ENCODE measurements around the gene ALKBH2. TPM values are rescaled to one million over a fixed set of nuclear protein-coding genes. Genes with fewer than 3 reads are reported as not detected.

ALKBH2 gene
- total RNA-seq = 15.5 TPM
- 25.9 TPM for polyA plus RNA-seq
- long read RNA-seq, donor 1, partial matches to known transcripts = 0 of 1 reads
- long read RNA-seq, donor 1, other reads (novel, unspliced or antisense) = 0 of 1 reads
- long read RNA-seq, donor 2 = 0 reads
- long read RNA-seq, donor 3, partial matches to known transcripts = 0 of 6 reads
- long read RNA-seq, donor 3, other reads (novel, unspliced or antisense) = 0 of 6 reads
- long read RNA-seq, donor 4, partial matches to known transcripts = 0 of 4 reads
- long read RNA-seq, donor 4, other reads (novel, unspliced or antisense) = 0 of 4 reads
- long read RNA-seq, donor 5, partial matches to known transcripts = 11 of 18 reads
- long read RNA-seq, donor 5, other reads (novel, unspliced or antisense) = 0 of 18 reads
- long read RNA-seq, donor 6, partial matches to known transcripts = 0 of 10 reads
- long read RNA-seq, donor 6, other reads (novel, unspliced or antisense) = 0 of 10 reads
- long read RNA-seq, donor 7, partial matches to known transcripts = 0 of 6 reads
- long read RNA-seq, donor 7, other reads (novel, unspliced or antisense) = 0 of 6 reads
- long read RNA-seq, donor 8, partial matches to known transcripts = 0 of 3 reads
- long read RNA-seq, donor 8, other reads (novel, unspliced or antisense) = 0 of 3 reads
- long read RNA-seq, donor 9, transcript ALKBH2-202 (4 exons, 1,159 nt) = major isoform, 5 of 6 reads
- long read RNA-seq, donor 9, partial matches to known transcripts = 0 of 6 reads
- long read RNA-seq, donor 9, other reads (novel, unspliced or antisense) = 0 of 6 reads
- long read RNA-seq, donor 10, partial matches to known transcripts = 0 of 1 reads
- long read RNA-seq, donor 10, other reads (novel, unspliced or antisense) = 0 of 1 reads

- 6% methylated on average over 45 of the region's 45 CpGs for whole genome bisulfite sequencing
- H3K9me3 ChIP-seq (ENCODE audit: control insufficient read depth in 2 of 2, insufficient read depth in 1 of 2, low read length in 1 of 2) = peaks cover 0 to 3% of the 10 kb centered on the region in 2 donors
Observed at GRCh38 chr12:109093022-109093918, at the start of gene ALKBH2. Gene ALKBH2, minus strand, starts transcription at chr12:109093472. Its CDS starts 686 bp downstream, at chr12:109092786.

GRCh38 chr12:109140560-109140959, 47.3 kb upstream of the ALKBH2 start:
- DNase-seq (ENCODE audit: low read depth in 6 of 9, low spot score in 9 of 9) = no peak
- no peaks in the 10 kb centered on the region for H3K27me3 ChIP-seq (ENCODE audit: control insufficient read depth in 2 of 2, insufficient read depth in 1 of 2, low read length in 1 of 2)
- no peak overlapping the region for H3K27ac ChIP-seq (ENCODE audit: low read depth in 1 of 2, low read length in 1 of 2)
- H3K4me1 ChIP-seq (ENCODE audit: control insufficient read depth in 2 of 2, insufficient read depth in 2 of 2, low read length in 2 of 2) = no peaks in the 10 kb centered on the region
- no peaks in the 10 kb centered on the region for H3K9me3 ChIP-seq (ENCODE audit: control insufficient read depth in 2 of 2, insufficient read depth in 1 of 2, low read length in 1 of 2)
- no peaks in the 10 kb centered on the region for H3K36me3 ChIP-seq (ENCODE audit: control insufficient read depth in 2 of 2, insufficient read depth in 2 of 2, low read length in 1 of 2)
- H3K4me3 ChIP-seq (ENCODE audit: low read length in 2 of 2) = no peak overlapping the region
- 98% methylated on average over 4 of the region's 4 CpGs for WGBS

More at GRCh38 chr12:109093022-109093918, at the start of gene ALKBH2:
- peak within 1 kb of the TSS; percentile 38 to 53 for H3K4me3 ChIP-seq (ENCODE audit: low read length in 2 of 2)
- DNase-seq (ENCODE audit: low read depth in 6 of 9, low spot score in 9 of 9) = peak; percentile 80 to 97 (median 90)
- H3K27me3 ChIP-seq (ENCODE audit: control insufficient read depth in 2 of 2, insufficient read depth in 1 of 2, low read length in 1 of 2) = no peaks in the 10 kb centered on the region
- peaks cover 17 to 30% of the 10 kb centered on the region in 2 donors for H3K4me1 ChIP-seq (ENCODE audit: control insufficient read depth in 2 of 2, insufficient read depth in 2 of 2, low read length in 2 of 2)
- peaks cover 3 to 17% of the 10 kb centered on the region in 2 donors for H3K36me3 ChIP-seq (ENCODE audit: control insufficient read depth in 2 of 2, insufficient read depth in 2 of 2, low read length in 1 of 2)
- H3K27ac ChIP-seq (ENCODE audit: low read depth in 1 of 2, low read length in 1 of 2) = peak within 1 kb of the TSS; percentile 3 to 47

GRCh38 chr12:109139791-109140190, 46.5 kb upstream of the ALKBH2 start:
- DNase-seq (ENCODE audit: low read depth in 6 of 9, low spot score in 9 of 9) = no peak
- no peak overlapping the region for H3K27ac ChIP-seq (ENCODE audit: low read depth in 1 of 2, low read length in 1 of 2)
- no peaks in the 10 kb centered on the region for H3K36me3 ChIP-seq (ENCODE audit: control insufficient read depth in 2 of 2, insufficient read depth in 2 of 2, low read length in 1 of 2)
- H3K27me3 ChIP-seq (ENCODE audit: control insufficient read depth in 2 of 2, insufficient read depth in 1 of 2, low read length in 1 of 2) = no peaks in the 10 kb centered on the region
- H3K9me3 ChIP-seq (ENCODE audit: control insufficient read depth in 2 of 2, insufficient read depth in 1 of 2, low read length in 1 of 2) = no peaks in the 10 kb centered on the region
- H3K4me1 ChIP-seq (ENCODE audit: control insufficient read depth in 2 of 2, insufficient read depth in 2 of 2, low read length in 2 of 2) = no peaks in the 10 kb centered on the region
- no peak overlapping the region for H3K4me3 ChIP-seq (ENCODE audit: low read length in 2 of 2)
- 90% methylated on average over 7 of the region's 7 CpGs for WGBS

GRCh38 chr12:109139360-109139759, 46.1 kb upstream of the ALKBH2 start:
- Histone ChIP-seq H3K27ac (ENCODE audit: low read depth in 1 of 2, low read length in 1 of 2) (no peak overlapping the region), H3K4me1 (ENCODE audit: control insufficient read depth in 2 of 2, insufficient read depth in 2 of 2, low read length in 2 of 2) (no peaks in the 10 kb centered on the region), H3K4me3 (ENCODE audit: low read length in 2 of 2) (no peak overlapping the region), H3K27me3 (ENCODE audit: control insufficient read depth in 2 of 2, insufficient read depth in 1 of 2, low read length in 1 of 2) (no peaks in the 10 kb centered on the region), H3K9me3 (ENCODE audit: control insufficient read depth in 2 of 2, insufficient read depth in 1 of 2, low read length in 1 of 2) (no peaks in the 10 kb centered on the region), H3K36me3 (ENCODE audit: control insufficient read depth in 2 of 2, insufficient read depth in 2 of 2, low read length in 1 of 2) (no peaks in the 10 kb centered on the region)
- DNase-seq (ENCODE audit: low read depth in 6 of 9, low spot score in 9 of 9) = no peak
- 97% methylated on average over 9 of the region's 9 CpGs for WGBS

- H3K9me3 ChIP-seq (ENCODE audit: control insufficient read depth in 2 of 2, insufficient read depth in 1 of 2, low read length in 1 of 2) = no peaks in the 10 kb centered on the region
- H3K27ac ChIP-seq (ENCODE audit: low read depth in 1 of 2, low read length in 1 of 2) = no peak overlapping the region
- no peak for DNase-seq (ENCODE audit: low read depth in 6 of 9, low spot score in 9 of 9)
- H3K27me3 ChIP-seq (ENCODE audit: control insufficient read depth in 2 of 2, insufficient read depth in 1 of 2, low read length in 1 of 2) = no peaks in the 10 kb centered on the region
- no peaks in the 10 kb centered on the region for H3K4me1 ChIP-seq (ENCODE audit: control insufficient read depth in 2 of 2, insufficient read depth in 2 of 2, low read length in 2 of 2)
- no peak overlapping the region for H3K4me3 ChIP-seq (ENCODE audit: low read length in 2 of 2)
- no peaks in the 10 kb centered on the region for H3K36me3 ChIP-seq (ENCODE audit: control insufficient read depth in 2 of 2, insufficient read depth in 2 of 2, low read length in 1 of 2)
- 97% methylated on average over 2 of the region's 2 CpGs for WGBS
Observed at GRCh38 chr12:109137055-109137454, 43.8 kb upstream of the ALKBH2 start.

- no peaks in the 10 kb centered on the region for H3K9me3 ChIP-seq (ENCODE audit: control insufficient read depth in 2 of 2, insufficient read depth in 1 of 2, low read length in 1 of 2)
- H3K27ac ChIP-seq (ENCODE audit: low read depth in 1 of 2, low read length in 1 of 2) = no peak overlapping the region
- no peak overlapping the region for H3K4me3 ChIP-seq (ENCODE audit: low read length in 2 of 2)
- 88% methylated on average over 6 of the region's 6 CpGs for WGBS
- no peak for DNase-seq (ENCODE audit: low read depth in 6 of 9, low spot score in 9 of 9)
- no peaks in the 10 kb centered on the region for H3K36me3 ChIP-seq (ENCODE audit: control insufficient read depth in 2 of 2, insufficient read depth in 2 of 2, low read length in 1 of 2)
- H3K27me3 ChIP-seq (ENCODE audit: control insufficient read depth in 2 of 2, insufficient read depth in 1 of 2, low read length in 1 of 2) = peaks cover 0 to 2% of the 10 kb centered on the region in 2 donors
- no peaks in the 10 kb centered on the region for H3K4me1 ChIP-seq (ENCODE audit: control insufficient read depth in 2 of 2, insufficient read depth in 2 of 2, low read length in 2 of 2)
Observed at GRCh38 chr12:109134186-109134917, 41.1 kb upstream of the ALKBH2 start.

GRCh38 chr12:109131154-109132050, 38.1 kb upstream of the ALKBH2 start:
- H3K36me3 ChIP-seq (ENCODE audit: control insufficient read depth in 2 of 2, insufficient read depth in 2 of 2, low read length in 1 of 2) = no peaks in the 10 kb centered on the region
- no peak overlapping the region for H3K4me3 ChIP-seq (ENCODE audit: low read length in 2 of 2)
- H3K4me1 ChIP-seq (ENCODE audit: control insufficient read depth in 2 of 2, insufficient read depth in 2 of 2, low read length in 2 of 2) = no peaks in the 10 kb centered on the region
- no peaks in the 10 kb centered on the region for H3K9me3 ChIP-seq (ENCODE audit: control insufficient read depth in 2 of 2, insufficient read depth in 1 of 2, low read length in 1 of 2)
- H3K27me3 ChIP-seq (ENCODE audit: control insufficient read depth in 2 of 2, insufficient read depth in 1 of 2, low read length in 1 of 2) = peaks cover 0 to 2% of the 10 kb centered on the region in 2 donors
- H3K27ac ChIP-seq (ENCODE audit: low read depth in 1 of 2, low read length in 1 of 2) = no peak overlapping the region
- WGBS = 78% methylated on average over 24 of the region's 24 CpGs
- no peak for DNase-seq (ENCODE audit: low read depth in 6 of 9, low spot score in 9 of 9)

All from thymus (tissue), 14 donors.